Measurements from ENCODE around the gene NT5C.

DNA sequence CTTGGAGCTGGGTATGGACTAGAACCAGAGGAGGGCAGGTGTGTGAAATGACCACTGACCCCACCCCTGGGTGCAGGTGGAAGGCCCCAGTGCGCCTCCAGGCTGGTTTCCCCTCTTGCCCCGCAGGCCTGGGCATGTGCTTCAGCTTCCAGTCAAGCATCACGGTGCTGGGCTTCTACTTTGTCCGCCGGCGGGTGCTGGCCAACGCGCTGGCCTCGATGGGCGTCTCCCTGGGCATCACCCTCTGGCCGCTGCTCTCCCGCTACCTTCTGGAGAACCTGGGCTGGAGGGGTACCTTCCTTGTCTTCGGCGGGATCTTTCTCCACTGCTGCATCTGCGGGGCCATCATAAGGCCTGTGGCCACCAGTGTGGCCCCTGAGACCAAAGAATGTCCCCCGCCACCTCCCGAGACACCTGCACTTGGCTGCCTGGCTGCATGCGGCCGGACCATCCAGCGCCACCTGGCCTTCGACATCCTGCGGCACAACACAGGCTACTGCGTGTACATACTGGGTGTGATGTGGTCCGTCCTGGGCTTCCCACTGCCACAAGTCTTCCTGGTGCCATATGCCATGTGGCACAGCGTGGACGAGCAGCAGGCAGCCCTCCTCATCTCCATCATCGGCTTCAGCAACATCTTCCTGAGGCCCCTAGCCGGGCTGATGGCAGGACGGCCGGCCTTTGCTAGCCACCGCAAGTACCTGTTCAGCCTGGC lies 31.5 kb downstream of the NT5C start:
- TF ChIP-seq, protein P1, sequence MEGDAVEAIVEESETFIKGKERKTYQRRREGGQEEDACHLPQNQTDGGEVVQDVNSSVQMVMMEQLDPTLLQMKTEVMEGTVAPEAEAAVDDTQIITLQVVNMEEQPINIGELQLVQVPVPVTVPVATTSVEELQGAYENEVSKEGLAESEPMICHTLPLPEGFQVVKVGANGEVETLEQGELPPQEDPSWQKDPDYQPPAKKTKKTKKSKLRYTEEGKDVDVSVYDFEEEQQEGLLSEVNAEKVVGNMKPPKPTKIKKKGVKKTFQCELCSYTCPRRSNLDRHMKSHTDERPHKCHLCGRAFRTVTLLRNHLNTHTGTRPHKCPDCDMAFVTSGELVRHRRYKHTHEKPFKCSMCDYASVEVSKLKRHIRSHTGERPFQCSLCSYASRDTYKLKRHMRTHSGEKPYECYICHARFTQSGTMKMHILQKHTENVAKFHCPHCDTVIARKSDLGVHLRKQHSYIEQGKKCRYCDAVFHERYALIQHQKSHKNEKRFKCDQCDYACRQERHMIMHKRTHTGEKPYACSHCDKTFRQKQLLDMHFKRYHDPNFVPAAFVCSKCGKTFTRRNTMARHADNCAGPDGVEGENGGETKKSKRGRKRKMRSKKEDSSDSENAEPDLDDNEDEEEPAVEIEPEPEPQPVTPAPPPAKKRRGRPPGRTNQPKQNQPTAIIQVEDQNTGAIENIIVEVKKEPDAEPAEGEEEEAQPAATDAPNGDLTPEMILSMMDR (IDR thresholded peaks at IDR 0.05; ENCODE audit: low read depth, low read length, poor library complexity, severe bottlenecking), result no peak
- TF ChIP-seq EZH2phosphoT487 (IDR thresholded peaks at IDR 0.05; ENCODE audit: borderline replicate concordance, low read length), result no peak

All from DOHH2 (cell line).